ENCODE results near the gene ADIPOR1. TPM values are rescaled to one million over a fixed set of nuclear protein-coding genes. Genes with fewer than 3 reads are reported as not detected.
A peak's percentile ranks its signal among the peaks of the same experiment; 100 is the strongest.

Gene ADIPOR1
- total RNA-seq, 1 donor from 2014 or later = 52.4 TPM

DNA sequence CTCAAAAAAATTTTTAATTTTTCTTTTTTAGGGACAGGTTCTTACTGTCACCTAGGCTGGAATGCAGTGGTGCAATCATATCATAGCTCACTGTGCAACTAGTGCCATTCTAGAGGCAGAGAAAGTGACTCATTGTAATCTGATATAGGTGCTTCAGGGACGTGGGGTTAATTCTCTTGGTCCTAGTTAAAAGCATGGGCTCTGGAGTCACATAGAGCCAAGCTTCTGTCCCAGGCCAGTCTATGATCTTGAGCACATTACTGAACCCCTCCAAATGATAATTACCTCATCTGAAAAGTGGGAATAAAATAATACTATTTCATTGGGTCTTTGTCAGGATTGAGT lies 1.1 kb upstream of the ADIPOR1 start:
- Mint-ChIP-seq H3K9me3 (no peaks in the 10 kb centered on the region), H3K36me3 (peaks cover 8% of the 10 kb centered on the region), H3K27me3 (no peaks in the 10 kb centered on the region), H3K4me1 (ENCODE audit: unreplicated experiment) (peaks cover 29% of the 10 kb centered on the region), H3K27ac (peak overlapping the region; percentile 92), H3K4me3 (peak overlapping the region; percentile 88)
- DNase-seq (ENCODE audit: extremely low spot score, unreplicated experiment) = no peak
- TF ChIP-seq, protein P1, sequence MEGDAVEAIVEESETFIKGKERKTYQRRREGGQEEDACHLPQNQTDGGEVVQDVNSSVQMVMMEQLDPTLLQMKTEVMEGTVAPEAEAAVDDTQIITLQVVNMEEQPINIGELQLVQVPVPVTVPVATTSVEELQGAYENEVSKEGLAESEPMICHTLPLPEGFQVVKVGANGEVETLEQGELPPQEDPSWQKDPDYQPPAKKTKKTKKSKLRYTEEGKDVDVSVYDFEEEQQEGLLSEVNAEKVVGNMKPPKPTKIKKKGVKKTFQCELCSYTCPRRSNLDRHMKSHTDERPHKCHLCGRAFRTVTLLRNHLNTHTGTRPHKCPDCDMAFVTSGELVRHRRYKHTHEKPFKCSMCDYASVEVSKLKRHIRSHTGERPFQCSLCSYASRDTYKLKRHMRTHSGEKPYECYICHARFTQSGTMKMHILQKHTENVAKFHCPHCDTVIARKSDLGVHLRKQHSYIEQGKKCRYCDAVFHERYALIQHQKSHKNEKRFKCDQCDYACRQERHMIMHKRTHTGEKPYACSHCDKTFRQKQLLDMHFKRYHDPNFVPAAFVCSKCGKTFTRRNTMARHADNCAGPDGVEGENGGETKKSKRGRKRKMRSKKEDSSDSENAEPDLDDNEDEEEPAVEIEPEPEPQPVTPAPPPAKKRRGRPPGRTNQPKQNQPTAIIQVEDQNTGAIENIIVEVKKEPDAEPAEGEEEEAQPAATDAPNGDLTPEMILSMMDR (conservative IDR thresholded peaks at IDR 0.05) = no peak

DNA sequence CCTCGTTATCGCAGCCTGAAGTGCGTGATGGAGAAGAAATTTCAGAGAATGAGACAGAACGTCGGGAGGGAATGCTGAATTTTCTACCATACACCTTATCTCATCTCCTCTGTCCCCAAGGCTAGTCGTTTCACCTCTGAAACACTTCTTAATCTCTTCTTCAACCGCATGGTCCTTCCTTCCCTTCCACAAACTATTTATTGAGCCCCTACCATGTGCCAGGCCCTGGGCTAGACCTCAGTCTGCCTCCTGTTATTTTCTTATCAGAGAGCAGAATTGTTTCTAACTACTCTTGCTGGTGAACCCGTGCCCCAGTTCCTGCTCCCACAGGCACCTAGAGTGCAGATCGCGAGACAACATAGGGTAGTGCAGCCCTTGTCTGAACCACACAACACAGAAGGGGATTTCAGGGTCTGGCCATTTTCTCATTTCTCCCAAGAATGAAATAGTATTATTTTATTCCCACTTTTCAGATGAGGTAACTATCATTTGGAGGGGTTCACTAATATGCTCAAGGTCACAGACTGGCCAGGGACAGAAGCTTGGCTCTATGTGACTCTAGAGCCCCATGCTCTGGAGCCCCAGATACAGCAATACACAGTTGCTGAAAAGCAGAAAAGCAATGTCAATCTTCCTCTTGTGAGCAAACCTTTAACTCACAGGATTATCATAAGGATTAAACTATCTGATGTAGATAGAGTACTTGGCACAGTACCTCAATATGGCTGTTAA lies 598 bp upstream of the ADIPOR1 start:
- peak overlapping the region; percentile 88 for H3K4me3 Mint-ChIP-seq
- DNase-seq (ENCODE audit: extremely low spot score, unreplicated experiment) = no peak
- peak overlapping the region; percentile 92 for H3K27ac Mint-ChIP-seq
- TF ChIP-seq, protein P1 (conservative IDR thresholded peaks at IDR 0.05) = no peak
- peaks cover 34% of the 10 kb centered on the region for H3K4me1 Mint-ChIP-seq (ENCODE audit: unreplicated experiment)
- peaks cover 11% of the 10 kb centered on the region for H3K36me3 Mint-ChIP-seq
- H3K27me3 Mint-ChIP-seq = no peaks in the 10 kb centered on the region
- H3K9me3 Mint-ChIP-seq = no peaks in the 10 kb centered on the region

DNA sequence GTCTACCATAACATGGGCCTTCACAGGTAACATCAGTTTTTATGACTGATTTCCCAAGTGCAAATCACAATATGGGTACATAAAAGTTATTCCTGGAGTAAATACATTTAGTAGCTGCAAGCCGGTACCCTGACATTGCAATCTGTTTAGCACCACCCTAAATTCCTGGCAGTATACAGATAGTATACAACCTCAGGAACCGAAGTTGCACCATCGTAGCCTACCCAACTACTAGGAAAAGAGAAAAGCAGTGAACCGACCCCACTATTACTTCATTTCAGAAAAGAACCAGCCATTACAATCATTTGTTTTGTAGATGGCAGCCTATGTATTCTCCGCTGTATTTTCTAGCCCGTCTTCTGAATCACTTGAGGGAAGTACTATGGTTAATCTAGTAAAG lies 1.1 kb downstream of the ADIPOR1 start:
- H3K27ac Mint-ChIP-seq = peak overlapping the region; percentile 94
- no peaks in the 10 kb centered on the region for H3K27me3 Mint-ChIP-seq
- no peaks in the 10 kb centered on the region for H3K9me3 Mint-ChIP-seq
- TF ChIP-seq, protein P1 (conservative IDR thresholded peaks at IDR 0.05) = no peak
- peaks cover 15% of the 10 kb centered on the region for H3K36me3 Mint-ChIP-seq
- peaks cover 42% of the 10 kb centered on the region for H3K4me1 Mint-ChIP-seq (ENCODE audit: unreplicated experiment)
- peak overlapping the region; percentile 88 for H3K4me3 Mint-ChIP-seq
- no peak for DNase-seq (ENCODE audit: extremely low spot score, unreplicated experiment)

DNA sequence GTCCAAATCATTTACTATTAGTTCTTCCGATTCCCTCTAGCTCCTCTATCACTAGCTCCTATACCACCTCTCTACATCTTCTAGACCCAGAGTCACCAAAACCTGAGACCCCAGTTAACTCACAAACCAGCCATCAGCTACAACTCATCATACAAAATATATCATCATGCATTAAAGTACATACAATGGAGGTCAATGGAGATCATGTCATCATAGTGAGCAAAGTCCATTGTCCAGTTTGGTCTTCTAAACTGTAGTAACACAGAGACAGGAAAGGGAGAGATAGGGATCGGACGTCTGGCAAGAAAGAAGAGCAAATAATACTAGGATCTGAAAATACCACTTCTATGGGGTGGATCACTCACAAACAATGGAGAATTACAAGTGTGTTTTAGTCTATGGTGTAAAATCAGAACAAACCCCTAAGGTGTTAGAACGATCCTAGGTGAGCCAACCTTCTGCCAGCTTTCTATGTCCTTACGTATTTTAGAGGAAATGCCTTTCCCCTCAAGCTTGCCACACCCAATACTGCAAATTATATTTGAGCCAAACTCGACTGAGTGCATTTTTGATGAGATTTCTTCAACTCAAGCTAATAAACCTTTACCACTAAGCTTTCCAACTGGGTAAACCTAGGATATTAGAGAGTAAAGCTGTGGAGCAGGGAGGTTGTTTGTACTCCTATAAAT lies 3.9 kb downstream of the ADIPOR1 start:
- peak overlapping the region; percentile 24 for H3K4me3 Mint-ChIP-seq
- peaks cover 45% of the 10 kb centered on the region for H3K4me1 Mint-ChIP-seq (ENCODE audit: unreplicated experiment)
- H3K9me3 Mint-ChIP-seq = no peaks in the 10 kb centered on the region
- peaks cover 15% of the 10 kb centered on the region for H3K36me3 Mint-ChIP-seq
- H3K27ac Mint-ChIP-seq = peak overlapping the region; percentile 81
- DNase-seq (ENCODE audit: extremely low spot score, unreplicated experiment) = no peak
- no peaks in the 10 kb centered on the region for H3K27me3 Mint-ChIP-seq
- TF ChIP-seq, protein P1 (conservative IDR thresholded peaks at IDR 0.05) = no peak

DNA sequence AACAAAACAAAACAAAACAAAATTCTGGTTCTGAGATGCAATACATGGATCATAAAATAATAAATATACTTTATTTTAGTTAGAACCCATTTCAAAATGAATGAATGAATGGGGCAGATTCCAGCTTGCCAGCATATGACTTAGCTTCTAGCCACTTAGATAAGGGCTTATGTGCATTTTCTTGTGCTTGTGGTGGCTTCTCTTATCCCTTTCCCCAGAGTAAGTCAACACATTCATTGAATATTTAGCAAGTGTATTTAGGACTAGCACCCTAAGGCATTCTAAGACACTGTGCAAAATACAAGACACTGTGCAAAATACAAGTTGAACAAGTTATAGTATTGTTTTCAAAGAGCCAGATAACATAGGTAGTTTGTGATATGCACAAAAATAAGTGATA lies 4.7 kb downstream of the ADIPOR1 start:
- H3K36me3 Mint-ChIP-seq = peaks cover 15% of the 10 kb centered on the region
- peak overlapping the region; percentile 81 for H3K27ac Mint-ChIP-seq
- no peaks in the 10 kb centered on the region for H3K27me3 Mint-ChIP-seq
- peak overlapping the region; percentile 37 for H3K4me3 Mint-ChIP-seq
- TF ChIP-seq, protein P1 (conservative IDR thresholded peaks at IDR 0.05) = no peak
- DNase-seq (ENCODE audit: extremely low spot score, unreplicated experiment) = no peak
- no peaks in the 10 kb centered on the region for H3K9me3 Mint-ChIP-seq
- H3K4me1 Mint-ChIP-seq (ENCODE audit: unreplicated experiment) = peaks cover 38% of the 10 kb centered on the region

Measured in type B pancreatic cell (in vitro differentiated cells).